Activated T-cell treated with anti-CD3 and anti-CD28 coated beads, Interleukin-2, amount 50 U/mL, for 4 hours (primary cell): ENCODE results near the gene TMEM245. TPM values are rescaled to one million over a fixed set of nuclear protein-coding genes. Genes with fewer than 3 reads are reported as not detected.

ENCODE experiments used
- ATAC-seq, 2 donors: fragments of 200-7000 bp; cut with Tn5 transposase; one replicate each; pipeline ENCODE4 v1.10.0; 2021
- DNase-seq: peaks from one replicate; pipeline ENCODE4 v3.0.0-alpha.2; 2020
- H3K27me3 Mint-ChIP-seq: one replicate; pipeline ENCODE4 v1.8.0; 2021; ENCODE audit warnings: low read depth, mixed read lengths
- H3K36me3 Mint-ChIP-seq: one replicate; pipeline ENCODE4 v1.8.0; 2022; ENCODE audit warnings: mixed read lengths; ENCODE audit not compliant: insufficient read depth
- H3K4me1 Mint-ChIP-seq: one replicate; pipeline ENCODE4 v1.8.0; 2021; ENCODE audit warnings: low read depth, mixed read lengths
- H3K4me3 Mint-ChIP-seq: one replicate; pipeline ENCODE4 v1.8.0; 2021; ENCODE audit warnings: mild to moderate bottlenecking, moderate library complexity, mixed read lengths
- H3K9me3 Mint-ChIP-seq: one replicate; pipeline ENCODE4 v1.8.0; 2021; ENCODE audit warnings: mixed read lengths
- total RNA-seq, 3 donors: library from RNA; stranded (reverse); gene quantifications; one replicate each; pipeline ENCODE4 v1.2.1, GENCODE V29; 2021

Gene TMEM245
- total RNA-seq = 10 to 100 TPM; 18.7 to 19.6 (median 19.0) TPM

GRCh38 chr9:109119439-109120203, at the start of gene TMEM245:
Gene TMEM245 (minus strand): TSS chr9:109119947. CDS start chr9:109119913, 34 bp downstream.
- ATAC-seq = peak; percentile 89 to 91

GRCh38 chr9:109168170-109168569, 48.4 kb upstream of the TMEM245 start:
- Mint-ChIP-seq H3K36me3 (no peaks in the 10 kb centered on the region), H3K4me1 (peaks cover 2% of the 10 kb centered on the region)

More at GRCh38 chr9:109119439-109120203, at the start of gene TMEM245:
- H3K27me3 Mint-ChIP-seq = no peaks in the 10 kb centered on the region
- no peaks in the 10 kb centered on the region for H3K9me3 Mint-ChIP-seq
- H3K36me3 Mint-ChIP-seq = peaks cover 7% of the 10 kb centered on the region
- H3K4me1 Mint-ChIP-seq = peaks cover 34% of the 10 kb centered on the region
- H3K4me3 Mint-ChIP-seq = peak within 1 kb of the TSS; percentile 92
- DNase-seq = peak; percentile 89

GRCh38 chr9:109167716-109168115, 48.0 kb upstream of the TMEM245 start:
- Mint-ChIP-seq H3K27me3 (peaks cover 64% of the 10 kb centered on the region), H3K4me3 (no peak overlapping the region), H3K4me1 (peaks cover 2% of the 10 kb centered on the region), H3K36me3 (no peaks in the 10 kb centered on the region), H3K9me3 (no peaks in the 10 kb centered on the region)
- ATAC-seq = no peak
- DNase-seq = no peak

More at GRCh38 chr9:109168170-109168569, 48.4 kb upstream of the TMEM245 start:
- ATAC-seq = no peak
- Mint-ChIP-seq H3K4me3 (no peak overlapping the region), H3K9me3 (no peaks in the 10 kb centered on the region), H3K27me3 (peaks cover 63% of the 10 kb centered on the region)
- DNase-seq = no peak

- Mint-ChIP-seq H3K4me1 (peaks cover 2% of the 10 kb centered on the region), H3K27me3 (peaks cover 62% of the 10 kb centered on the region), H3K9me3 (no peaks in the 10 kb centered on the region), H3K36me3 (no peaks in the 10 kb centered on the region), H3K4me3 (no peak within 1 kb of the TSS)
- ATAC-seq = peak; percentile 48 to 58
- no peak for DNase-seq
These were observed 47.2 kb upstream of the TMEM245 start, which contains the start of gene FRRS1L for GRCh38 chr9:109166771-109167601. Gene FRRS1L (minus strand): TSS chr9:109167249. CDS start chr9:109167138, 111 bp downstream.

GRCh38 chr9:109166171-109166770, 46.5 kb upstream of the TMEM245 start:
- H3K4me1 Mint-ChIP-seq = peaks cover 2% of the 10 kb centered on the region
- no peaks in the 10 kb centered on the region for H3K9me3 Mint-ChIP-seq
- ATAC-seq = no peak
- H3K27me3 Mint-ChIP-seq = peaks cover 59% of the 10 kb centered on the region
- DNase-seq = no peak
- H3K4me3 Mint-ChIP-seq = no peak overlapping the region
- H3K36me3 Mint-ChIP-seq = no peaks in the 10 kb centered on the region

GRCh38 chr9:109164042-109164441, 44.3 kb upstream of the TMEM245 start:
- peaks cover 2% of the 10 kb centered on the region for H3K4me1 Mint-ChIP-seq
- peaks cover 49% of the 10 kb centered on the region for H3K27me3 Mint-ChIP-seq
- H3K36me3 Mint-ChIP-seq = no peaks in the 10 kb centered on the region
- no peak overlapping the region for H3K4me3 Mint-ChIP-seq
- no peak for ATAC-seq
- no peaks in the 10 kb centered on the region for H3K9me3 Mint-ChIP-seq
- DNase-seq = no peak

GRCh38 chr9:109163194-109163593, 43.4 kb upstream of the TMEM245 start:
- Mint-ChIP-seq H3K27me3 (peaks cover 42% of the 10 kb centered on the region), H3K9me3 (no peaks in the 10 kb centered on the region), H3K36me3 (no peaks in the 10 kb centered on the region), H3K4me1 (peaks cover 2% of the 10 kb centered on the region), H3K4me3 (no peak overlapping the region)
- DNase-seq = no peak
- no peak for ATAC-seq

GRCh38 chr9:109162677-109163076, 42.9 kb upstream of the TMEM245 start:
- Mint-ChIP-seq H3K36me3 (no peaks in the 10 kb centered on the region), H3K4me1 (peaks cover 2% of the 10 kb centered on the region), H3K27me3 (peaks cover 37% of the 10 kb centered on the region), H3K4me3 (no peak overlapping the region), H3K9me3 (no peaks in the 10 kb centered on the region)
- DNase-seq = no peak
- no peak for ATAC-seq

GRCh38 chr9:109161471-109161870, 41.7 kb upstream of the TMEM245 start:
- DNase-seq = no peak
- H3K9me3 Mint-ChIP-seq = no peaks in the 10 kb centered on the region
- no peaks in the 10 kb centered on the region for H3K4me1 Mint-ChIP-seq
- H3K4me3 Mint-ChIP-seq = no peak overlapping the region
- no peaks in the 10 kb centered on the region for H3K36me3 Mint-ChIP-seq
- peaks cover 31% of the 10 kb centered on the region for H3K27me3 Mint-ChIP-seq
- no peak for ATAC-seq

- DNase-seq = no peak
- Mint-ChIP-seq H3K36me3 (no peaks in the 10 kb centered on the region), H3K27me3 (peaks cover 18% of the 10 kb centered on the region), H3K4me3 (no peak overlapping the region), H3K4me1 (no peaks in the 10 kb centered on the region), H3K9me3 (peaks cover 1% of the 10 kb centered on the region)
- ATAC-seq = no peak
These were observed 39.8 kb upstream of the TMEM245 start for GRCh38 chr9:109159583-109159982.

GRCh38 chr9:109158651-109159050, 38.9 kb upstream of the TMEM245 start:
- no peak for ATAC-seq
- Mint-ChIP-seq H3K9me3 (peaks cover 11% of the 10 kb centered on the region), H3K4me1 (no peaks in the 10 kb centered on the region), H3K36me3 (no peaks in the 10 kb centered on the region), H3K4me3 (no peak overlapping the region), H3K27me3 (peaks cover 13% of the 10 kb centered on the region)
- DNase-seq = no peak

GRCh38 chr9:109156708-109157107, 37.0 kb upstream of the TMEM245 start:
- Mint-ChIP-seq H3K27me3 (peaks cover 10% of the 10 kb centered on the region), H3K4me1 (no peaks in the 10 kb centered on the region), H3K36me3 (no peaks in the 10 kb centered on the region), H3K9me3 (peaks cover 16% of the 10 kb centered on the region), H3K4me3 (no peak overlapping the region)
- ATAC-seq = no peak
- no peak for DNase-seq

- ATAC-seq (no peak), DNase-seq (no peak)
- no peaks in the 10 kb centered on the region for H3K27me3 Mint-ChIP-seq
- peaks cover 16% of the 10 kb centered on the region for H3K9me3 Mint-ChIP-seq
- no peaks in the 10 kb centered on the region for H3K4me1 Mint-ChIP-seq
- no peaks in the 10 kb centered on the region for H3K36me3 Mint-ChIP-seq
- H3K4me3 Mint-ChIP-seq = no peak overlapping the region
These were observed 31.3 kb upstream of the TMEM245 start for GRCh38 chr9:109150925-109151545.

GRCh38 chr9:109149722-109150121, 30.0 kb upstream of the TMEM245 start:
- peaks cover 16% of the 10 kb centered on the region for H3K9me3 Mint-ChIP-seq
- DNase-seq (no peak), ATAC-seq (no peak)
- H3K4me1 Mint-ChIP-seq = no peaks in the 10 kb centered on the region
- H3K4me3 Mint-ChIP-seq = no peak overlapping the region
- peaks cover 2% of the 10 kb centered on the region for H3K27me3 Mint-ChIP-seq
- no peaks in the 10 kb centered on the region for H3K36me3 Mint-ChIP-seq
